Astrocyte (in vitro differentiated cells and primary cell): ENCODE measurements around the gene PTPN20. TPM values are rescaled to one million over a fixed set of nuclear protein-coding genes. Genes with fewer than 3 reads are reported as not detected.

Experiments
- DNase-seq: peaks from one replicate; pipeline ENCODE4 v3.0.0-alpha.2; 2010; ENCODE audit warnings: low read depth
- FAIRE-seq: peaks from 2 replicates; lab custom pipeline; 2011; peaks lifted over from hg19 to GRCh38; lab: Jason Lieb, UNC
- H2AFZ ChIP-seq: 2 replicates; pipeline ENCODE4 v1.6.0; 2012; ENCODE audit warnings: low read depth, low read length, inconsistent platforms
- H3K27ac ChIP-seq: 2 replicates; pipeline ENCODE4 v1.5.1; 2011; ENCODE audit warnings: low read depth, low read length, inconsistent platforms
- H3K27me3 ChIP-seq: 2 replicates; pipeline ENCODE4 v1.6.0; 2011; ENCODE audit warnings: low read length, inconsistent platforms; ENCODE audit not compliant: insufficient read depth
- H3K36me3 ChIP-seq: 2 replicates; pipeline ENCODE4 v1.5.1; 2011; ENCODE audit warnings: low read length, inconsistent platforms; ENCODE audit not compliant: insufficient read depth
- H3K4me1 ChIP-seq: 2 replicates; pipeline ENCODE4 v1.5.1; 2011; ENCODE audit warnings: low read length, inconsistent platforms; ENCODE audit not compliant: insufficient read depth
- H3K4me2 ChIP-seq: 2 replicates; pipeline ENCODE4 v1.6.0; 2012; ENCODE audit warnings: low read length, inconsistent platforms
- H3K4me3 ChIP-seq: 2 replicates; pipeline ENCODE4 v1.5.1; 2011; ENCODE audit warnings: low read depth, mild to moderate bottlenecking, low read length, inconsistent platforms; ENCODE audit not compliant: insufficient read depth
- H3K79me2 ChIP-seq: 2 replicates; pipeline ENCODE4 v1.6.0; 2012; ENCODE audit warnings: mild to moderate bottlenecking, low read length, inconsistent platforms; ENCODE audit not compliant: insufficient read depth
- H3K9ac ChIP-seq: 2 replicates; pipeline ENCODE4 v1.6.0; 2012; ENCODE audit warnings: mild to moderate bottlenecking, low read length, inconsistent platforms
- H3K9me3 ChIP-seq: 2 replicates; pipeline ENCODE4 v1.5.1; 2012; ENCODE audit warnings: low read depth, mild to moderate bottlenecking, low read length, inconsistent platforms; ENCODE audit not compliant: insufficient read depth
- H4K20me1 ChIP-seq: 2 replicates; pipeline ENCODE4 v1.6.0; 2012; ENCODE audit warnings: low read length, inconsistent platforms; ENCODE audit not compliant: insufficient read depth
- H3K27ac Mint-ChIP-seq: one replicate; pipeline ENCODE4 v1.8.0; 2021; ENCODE audit warnings: mild to moderate bottlenecking, mixed read lengths; ENCODE audit not compliant: unreplicated experiment
- H3K27me3 Mint-ChIP-seq: one replicate; pipeline ENCODE4 v1.8.0; 2021; ENCODE audit warnings: low read depth, mixed read lengths; ENCODE audit not compliant: unreplicated experiment
- H3K36me3 Mint-ChIP-seq: one replicate; pipeline ENCODE4 v1.8.0; 2021; ENCODE audit warnings: low read depth, mixed read lengths; ENCODE audit not compliant: unreplicated experiment
- H3K4me1 Mint-ChIP-seq: one replicate; pipeline ENCODE4 v1.8.0; 2021; ENCODE audit warnings: low read depth, mixed read lengths; ENCODE audit not compliant: unreplicated experiment
- H3K4me3 Mint-ChIP-seq: one replicate; pipeline ENCODE4 v1.8.0; 2021; ENCODE audit warnings: mild to moderate bottlenecking, moderate library complexity, mixed read lengths; ENCODE audit not compliant: unreplicated experiment
- H3K9me3 Mint-ChIP-seq: one replicate; pipeline ENCODE4 v1.8.0; 2021; ENCODE audit warnings: mild to moderate bottlenecking, mixed read lengths; ENCODE audit not compliant: unreplicated experiment
- CTCF ChIP-seq: IDR thresholded peaks from 2 replicates; pipeline ENCODE4 v1.5.1; 2011; ENCODE audit warnings: low read depth, mild to moderate bottlenecking, inconsistent platforms, low read length, moderate library complexity; ENCODE audit not compliant: insufficient read depth
- EZH2 ChIP-seq: IDR thresholded peaks from 2 replicates; pipeline ENCODE4 v1.6.1; 2012; ENCODE audit warnings: mild to moderate bottlenecking, low read length, inconsistent platforms; ENCODE audit not compliant: insufficient read depth
- total RNA-seq: library from RNA; stranded (reverse); gene quantifications from 2 replicates; pipeline ENCODE4 v1.2.1, GENCODE V29; 2021

The PTPN20 gene
- total RNA-seq, 1 donor from 2014 or later, result not detected

DNA sequence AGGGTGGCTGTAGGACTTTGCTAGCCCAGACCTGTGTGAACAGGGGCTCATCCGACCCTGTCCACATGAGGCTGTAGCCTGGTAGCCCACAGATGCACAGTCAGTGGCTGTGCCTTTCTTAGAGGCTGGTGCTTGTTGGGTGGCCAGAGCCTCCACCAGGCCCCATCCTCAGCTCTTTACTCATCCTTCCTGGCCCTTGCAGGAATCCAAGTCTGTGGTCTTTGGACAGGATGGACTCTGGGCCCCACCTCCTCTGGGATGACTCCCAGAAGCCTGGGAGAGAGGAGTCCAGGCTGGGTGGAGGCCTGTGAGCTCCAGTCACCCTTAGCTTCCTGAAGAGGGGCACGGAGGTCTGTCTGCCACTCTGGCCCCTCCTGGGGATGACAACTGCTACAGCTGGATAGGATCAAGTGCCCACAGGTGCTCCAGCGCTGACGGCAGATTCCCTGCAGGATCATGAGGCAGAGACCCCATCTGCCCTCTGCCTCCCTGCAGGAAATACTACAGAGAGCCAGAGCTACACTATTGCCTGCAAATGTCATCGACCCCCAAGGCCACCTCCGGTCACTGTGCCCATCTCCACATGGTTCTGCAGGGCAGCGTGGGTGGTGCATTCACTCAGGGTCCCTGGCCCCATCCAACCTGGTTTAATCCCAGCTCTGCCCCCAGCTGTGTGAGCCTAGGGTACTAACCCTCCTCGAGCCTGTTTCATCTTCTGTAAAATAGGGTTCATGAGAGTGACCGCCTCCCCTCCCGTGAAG lies 114.5 kb downstream of the PTPN20 start:
- peaks cover 21% of the 10 kb centered on the region for H3K27me3 Mint-ChIP-seq
- no peak for TF ChIP-seq CTCF
- no peak for TF ChIP-seq EZH2
- H3K9ac ChIP-seq, result no peak overlapping the region
- H3K4me3 ChIP-seq, result no peak overlapping the region
- FAIRE-seq, result no peak
- H3K36me3 Mint-ChIP-seq, result no peaks in the 10 kb centered on the region
- H3K9me3 Mint-ChIP-seq, result peaks cover 4% of the 10 kb centered on the region
- no peak overlapping the region for H2AFZ ChIP-seq
- H3K4me1 Mint-ChIP-seq, result no peaks in the 10 kb centered on the region
- peaks cover 13% of the 10 kb centered on the region for H3K4me1 ChIP-seq
- H3K27ac ChIP-seq, result no peak overlapping the region
- H3K4me2 ChIP-seq, result no peak overlapping the region
- no peaks in the 10 kb centered on the region for H3K27me3 ChIP-seq
- no peaks in the 10 kb centered on the region for H3K9me3 ChIP-seq
- no peak overlapping the region for H3K4me3 Mint-ChIP-seq
- peak; percentile 58 for DNase-seq
- no peak overlapping the region for H3K27ac Mint-ChIP-seq
- H4K20me1 ChIP-seq, result no peaks in the 10 kb centered on the region
- H3K36me3 ChIP-seq, result no peaks in the 10 kb centered on the region
- H3K79me2 ChIP-seq, result no peaks in the 10 kb centered on the region

GRCh38 chr10:47026301-47027107 lies 115.3 kb downstream of the PTPN20 start:
- Mint-ChIP-seq H3K27me3 (peaks cover 21% of the 10 kb centered on the region), H3K36me3 (no peaks in the 10 kb centered on the region), H3K27ac (no peak overlapping the region), H3K9me3 (peaks cover 4% of the 10 kb centered on the region), H3K4me3 (no peak overlapping the region), H3K4me1 (peaks cover 2% of the 10 kb centered on the region)
- Histone ChIP-seq H3K4me3 (no peak overlapping the region), H3K27me3 (no peaks in the 10 kb centered on the region), H3K4me2 (no peak overlapping the region), H3K36me3 (no peaks in the 10 kb centered on the region), H3K9me3 (no peaks in the 10 kb centered on the region), H2AFZ (no peak overlapping the region), H4K20me1 (no peaks in the 10 kb centered on the region), H3K79me2 (no peaks in the 10 kb centered on the region), H3K27ac (no peak overlapping the region), H3K4me1 (peaks cover 13% of the 10 kb centered on the region), H3K9ac (no peak overlapping the region)
- no peak for FAIRE-seq
- DNase-seq, result no peak
- TF ChIP-seq EZH2 (no peak), CTCF (no peak)
